Astrocyte (in vitro differentiated cells and primary cell): Measurements from ENCODE around the gene MEGF8. TPM values are rescaled to one million over a fixed set of nuclear protein-coding genes. Genes with fewer than 3 reads are reported as not detected.

Experiments used
- DNase-seq: peaks from one replicate; pipeline ENCODE4 v3.0.0-alpha.2; 2010; ENCODE audit warnings: low read depth
- FAIRE-seq: peaks from 2 replicates; lab custom pipeline; 2011; peaks lifted over from hg19 to GRCh38; lab: Jason Lieb, UNC
- H2AFZ ChIP-seq: 2 replicates; pipeline ENCODE4 v1.6.0; 2012; ENCODE audit warnings: low read depth, low read length, inconsistent platforms
- H3K27ac ChIP-seq: 2 replicates; pipeline ENCODE4 v1.5.1; 2011; ENCODE audit warnings: low read depth, low read length, inconsistent platforms
- H3K27me3 ChIP-seq: 2 replicates; pipeline ENCODE4 v1.6.0; 2011; ENCODE audit warnings: low read length, inconsistent platforms; ENCODE audit not compliant: insufficient read depth
- H3K36me3 ChIP-seq: 2 replicates; pipeline ENCODE4 v1.5.1; 2011; ENCODE audit warnings: low read length, inconsistent platforms; ENCODE audit not compliant: insufficient read depth
- H3K4me1 ChIP-seq: 2 replicates; pipeline ENCODE4 v1.5.1; 2011; ENCODE audit warnings: low read length, inconsistent platforms; ENCODE audit not compliant: insufficient read depth
- H3K4me2 ChIP-seq: 2 replicates; pipeline ENCODE4 v1.6.0; 2012; ENCODE audit warnings: low read length, inconsistent platforms
- H3K4me3 ChIP-seq: 2 replicates; pipeline ENCODE4 v1.5.1; 2011; ENCODE audit warnings: low read depth, mild to moderate bottlenecking, low read length, inconsistent platforms; ENCODE audit not compliant: insufficient read depth
- H3K79me2 ChIP-seq: 2 replicates; pipeline ENCODE4 v1.6.0; 2012; ENCODE audit warnings: mild to moderate bottlenecking, low read length, inconsistent platforms; ENCODE audit not compliant: insufficient read depth
- H3K9ac ChIP-seq: 2 replicates; pipeline ENCODE4 v1.6.0; 2012; ENCODE audit warnings: mild to moderate bottlenecking, low read length, inconsistent platforms
- H3K9me3 ChIP-seq: 2 replicates; pipeline ENCODE4 v1.5.1; 2012; ENCODE audit warnings: low read depth, mild to moderate bottlenecking, low read length, inconsistent platforms; ENCODE audit not compliant: insufficient read depth
- H4K20me1 ChIP-seq: 2 replicates; pipeline ENCODE4 v1.6.0; 2012; ENCODE audit warnings: low read length, inconsistent platforms; ENCODE audit not compliant: insufficient read depth
- H3K27ac Mint-ChIP-seq: one replicate; pipeline ENCODE4 v1.8.0; 2021; ENCODE audit warnings: mild to moderate bottlenecking, mixed read lengths; ENCODE audit not compliant: unreplicated experiment
- H3K27me3 Mint-ChIP-seq: one replicate; pipeline ENCODE4 v1.8.0; 2021; ENCODE audit warnings: low read depth, mixed read lengths; ENCODE audit not compliant: unreplicated experiment
- H3K36me3 Mint-ChIP-seq: one replicate; pipeline ENCODE4 v1.8.0; 2021; ENCODE audit warnings: low read depth, mixed read lengths; ENCODE audit not compliant: unreplicated experiment
- H3K4me1 Mint-ChIP-seq: one replicate; pipeline ENCODE4 v1.8.0; 2021; ENCODE audit warnings: low read depth, mixed read lengths; ENCODE audit not compliant: unreplicated experiment
- H3K4me3 Mint-ChIP-seq: one replicate; pipeline ENCODE4 v1.8.0; 2021; ENCODE audit warnings: mild to moderate bottlenecking, moderate library complexity, mixed read lengths; ENCODE audit not compliant: unreplicated experiment
- H3K9me3 Mint-ChIP-seq: one replicate; pipeline ENCODE4 v1.8.0; 2021; ENCODE audit warnings: mild to moderate bottlenecking, mixed read lengths; ENCODE audit not compliant: unreplicated experiment
- CTCF ChIP-seq: IDR thresholded peaks from 2 replicates; pipeline ENCODE4 v1.5.1; 2011; ENCODE audit warnings: low read depth, mild to moderate bottlenecking, inconsistent platforms, low read length, moderate library complexity; ENCODE audit not compliant: insufficient read depth
- EZH2 ChIP-seq: IDR thresholded peaks from 2 replicates; pipeline ENCODE4 v1.6.1; 2012; ENCODE audit warnings: mild to moderate bottlenecking, low read length, inconsistent platforms; ENCODE audit not compliant: insufficient read depth
- total RNA-seq: library from RNA; stranded (reverse); gene quantifications from 2 replicates; pipeline ENCODE4 v1.2.1, GENCODE V29; 2021

Gene MEGF8
- total RNA-seq, 1 donor from 2014 or later, result 42.0 TPM

- H3K27ac ChIP-seq, result no peak overlapping the region
- H3K79me2 ChIP-seq, result no peaks in the 10 kb centered on the region
- H3K4me1 ChIP-seq, result no peaks in the 10 kb centered on the region
- no peak for FAIRE-seq
- H3K4me2 ChIP-seq, result no peak overlapping the region
- H2AFZ ChIP-seq, result no peak overlapping the region
- peaks cover 9% of the 10 kb centered on the region for H3K9me3 ChIP-seq
- no peak overlapping the region for H3K27ac Mint-ChIP-seq
- H3K36me3 ChIP-seq, result peaks cover 4% of the 10 kb centered on the region
- no peak for TF ChIP-seq CTCF
- TF ChIP-seq EZH2, result no peak
- DNase-seq, result no peak
- H3K4me3 Mint-ChIP-seq, result no peak overlapping the region
- no peak overlapping the region for H3K9ac ChIP-seq
- peaks cover 3% of the 10 kb centered on the region for H3K4me1 Mint-ChIP-seq
- H3K36me3 Mint-ChIP-seq, result peaks cover 48% of the 10 kb centered on the region
- no peaks in the 10 kb centered on the region for H3K27me3 Mint-ChIP-seq
- H3K27me3 ChIP-seq, result no peaks in the 10 kb centered on the region
- peaks cover 6% of the 10 kb centered on the region for H3K9me3 Mint-ChIP-seq
- H3K4me3 ChIP-seq, result no peak overlapping the region
- no peaks in the 10 kb centered on the region for H4K20me1 ChIP-seq
Measured at GRCh38 chr19:42362891-42363440, 37.5 kb downstream of the MEGF8 start.

- Histone ChIP-seq H3K27me3 (no peaks in the 10 kb centered on the region), H3K4me1 (no peaks in the 10 kb centered on the region), H3K27ac (no peak overlapping the region), H3K4me3 (no peak overlapping the region), H3K4me2 (no peak overlapping the region), H4K20me1 (no peaks in the 10 kb centered on the region), H3K9me3 (peaks cover 9% of the 10 kb centered on the region), H2AFZ (no peak overlapping the region), H3K36me3 (peaks cover 4% of the 10 kb centered on the region), H3K79me2 (no peaks in the 10 kb centered on the region), H3K9ac (no peak overlapping the region)
- TF ChIP-seq EZH2, result no peak
- TF ChIP-seq CTCF, result no peak
- no peak for FAIRE-seq
- no peak overlapping the region for H3K4me3 Mint-ChIP-seq
- H3K27me3 Mint-ChIP-seq, result no peaks in the 10 kb centered on the region
- DNase-seq, result no peak
- no peaks in the 10 kb centered on the region for H3K4me1 Mint-ChIP-seq
- peaks cover 46% of the 10 kb centered on the region for H3K36me3 Mint-ChIP-seq
- no peak overlapping the region for H3K27ac Mint-ChIP-seq
- peaks cover 6% of the 10 kb centered on the region for H3K9me3 Mint-ChIP-seq
Measured at GRCh38 chr19:42363614-42364346, 38.3 kb downstream of the MEGF8 start.

- Mint-ChIP-seq H3K4me1 (no peaks in the 10 kb centered on the region), H3K27ac (no peak overlapping the region)
- FAIRE-seq, result no peak
Measured at GRCh38 chr19:42366673-42367072, 41.2 kb downstream of the MEGF8 start.

More at GRCh38 chr19:42366673-42367072, 41.2 kb downstream of the MEGF8 start:
- no peak overlapping the region for H3K9ac ChIP-seq
- no peak for DNase-seq
- no peak overlapping the region for H3K4me2 ChIP-seq
- H3K27ac ChIP-seq, result no peak overlapping the region
- H2AFZ ChIP-seq, result no peak overlapping the region
- TF ChIP-seq CTCF (no peak), EZH2 (no peak)
- no peaks in the 10 kb centered on the region for H3K27me3 ChIP-seq
- H3K4me1 ChIP-seq, result no peaks in the 10 kb centered on the region
- H3K27me3 Mint-ChIP-seq, result no peaks in the 10 kb centered on the region
- H3K36me3 ChIP-seq, result peaks cover 4% of the 10 kb centered on the region
- H4K20me1 ChIP-seq, result no peaks in the 10 kb centered on the region
- no peak overlapping the region for H3K4me3 Mint-ChIP-seq
- H3K4me3 ChIP-seq, result no peak overlapping the region
- H3K36me3 Mint-ChIP-seq, result peaks cover 43% of the 10 kb centered on the region
- H3K9me3 Mint-ChIP-seq, result peaks cover 6% of the 10 kb centered on the region
- H3K9me3 ChIP-seq, result peaks cover 9% of the 10 kb centered on the region
- H3K79me2 ChIP-seq, result no peaks in the 10 kb centered on the region
